ENCODE results near the gene FOXF1.

DNA sequence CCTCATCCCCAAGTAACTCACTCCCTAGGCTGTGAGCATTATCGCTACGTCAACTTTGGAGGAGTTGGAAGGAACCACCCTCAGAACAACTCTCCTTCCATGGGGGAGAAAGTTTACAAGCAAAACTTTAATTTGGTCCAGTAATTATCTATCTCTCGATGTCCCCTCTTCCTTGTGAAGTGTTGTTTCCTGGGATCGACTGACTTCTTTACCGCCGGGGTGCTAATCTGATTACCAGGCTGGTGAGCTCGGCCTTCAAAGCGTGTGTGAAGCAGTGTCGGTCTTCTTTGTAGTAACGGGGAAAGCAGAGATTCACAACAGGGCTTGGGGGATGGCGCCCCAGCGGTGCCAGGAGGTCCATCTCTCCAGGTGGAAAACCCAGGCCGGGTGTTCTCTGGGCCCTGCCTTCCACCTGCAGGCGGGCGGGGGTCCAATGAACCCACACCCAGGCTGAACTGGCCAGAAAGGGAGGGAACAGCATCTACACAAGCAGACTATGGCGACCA is 14.5 kb upstream of the FOXF1 start:
- TF ChIP-seq, protein P1, sequence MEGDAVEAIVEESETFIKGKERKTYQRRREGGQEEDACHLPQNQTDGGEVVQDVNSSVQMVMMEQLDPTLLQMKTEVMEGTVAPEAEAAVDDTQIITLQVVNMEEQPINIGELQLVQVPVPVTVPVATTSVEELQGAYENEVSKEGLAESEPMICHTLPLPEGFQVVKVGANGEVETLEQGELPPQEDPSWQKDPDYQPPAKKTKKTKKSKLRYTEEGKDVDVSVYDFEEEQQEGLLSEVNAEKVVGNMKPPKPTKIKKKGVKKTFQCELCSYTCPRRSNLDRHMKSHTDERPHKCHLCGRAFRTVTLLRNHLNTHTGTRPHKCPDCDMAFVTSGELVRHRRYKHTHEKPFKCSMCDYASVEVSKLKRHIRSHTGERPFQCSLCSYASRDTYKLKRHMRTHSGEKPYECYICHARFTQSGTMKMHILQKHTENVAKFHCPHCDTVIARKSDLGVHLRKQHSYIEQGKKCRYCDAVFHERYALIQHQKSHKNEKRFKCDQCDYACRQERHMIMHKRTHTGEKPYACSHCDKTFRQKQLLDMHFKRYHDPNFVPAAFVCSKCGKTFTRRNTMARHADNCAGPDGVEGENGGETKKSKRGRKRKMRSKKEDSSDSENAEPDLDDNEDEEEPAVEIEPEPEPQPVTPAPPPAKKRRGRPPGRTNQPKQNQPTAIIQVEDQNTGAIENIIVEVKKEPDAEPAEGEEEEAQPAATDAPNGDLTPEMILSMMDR (IDR thresholded peaks at IDR 0.05) = no peak
- TF ChIP-seq EP300 (IDR thresholded peaks at IDR 0.05) = no peak
